ENCODE measurements around the gene TEX55.

DNA sequence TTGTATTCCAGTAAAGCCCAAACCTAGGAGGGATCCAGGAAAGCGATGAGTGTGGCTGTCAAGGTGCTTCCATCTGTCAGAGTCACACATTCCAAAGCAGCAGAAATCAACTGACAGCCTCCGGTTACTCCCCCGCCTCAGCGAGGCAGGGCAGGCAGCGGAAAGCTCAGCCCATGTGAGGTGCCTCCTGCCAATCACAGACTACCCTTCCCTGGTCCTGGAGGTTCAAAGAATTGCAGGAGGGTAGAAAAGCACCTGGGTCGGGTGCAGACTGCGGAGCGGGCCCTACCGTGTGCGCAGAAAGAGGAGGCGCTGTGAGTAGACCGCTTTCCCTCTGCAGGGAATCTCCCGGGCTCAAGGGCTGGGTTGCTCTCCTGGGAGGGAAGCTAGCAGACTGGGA is 27.4 kb downstream of the TEX55 start, which contains the start of gene UPK1B:
- TF ChIP-seq, protein P1, sequence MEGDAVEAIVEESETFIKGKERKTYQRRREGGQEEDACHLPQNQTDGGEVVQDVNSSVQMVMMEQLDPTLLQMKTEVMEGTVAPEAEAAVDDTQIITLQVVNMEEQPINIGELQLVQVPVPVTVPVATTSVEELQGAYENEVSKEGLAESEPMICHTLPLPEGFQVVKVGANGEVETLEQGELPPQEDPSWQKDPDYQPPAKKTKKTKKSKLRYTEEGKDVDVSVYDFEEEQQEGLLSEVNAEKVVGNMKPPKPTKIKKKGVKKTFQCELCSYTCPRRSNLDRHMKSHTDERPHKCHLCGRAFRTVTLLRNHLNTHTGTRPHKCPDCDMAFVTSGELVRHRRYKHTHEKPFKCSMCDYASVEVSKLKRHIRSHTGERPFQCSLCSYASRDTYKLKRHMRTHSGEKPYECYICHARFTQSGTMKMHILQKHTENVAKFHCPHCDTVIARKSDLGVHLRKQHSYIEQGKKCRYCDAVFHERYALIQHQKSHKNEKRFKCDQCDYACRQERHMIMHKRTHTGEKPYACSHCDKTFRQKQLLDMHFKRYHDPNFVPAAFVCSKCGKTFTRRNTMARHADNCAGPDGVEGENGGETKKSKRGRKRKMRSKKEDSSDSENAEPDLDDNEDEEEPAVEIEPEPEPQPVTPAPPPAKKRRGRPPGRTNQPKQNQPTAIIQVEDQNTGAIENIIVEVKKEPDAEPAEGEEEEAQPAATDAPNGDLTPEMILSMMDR (IDR thresholded peaks at IDR 0.05): no peak
- no peak for TF ChIP-seq POLR2A (IDR thresholded peaks at IDR 0.05)

All from esophagus squamous epithelium (tissue), 4 donors.